ENCODE data around the gene CFAP92. TPM values are rescaled to one million over a fixed set of nuclear protein-coding genes. Genes with fewer than 3 reads are reported as not detected.

CFAP92 gene
- total RNA-seq, 1 donor from 2014 or later, result 2.7 TPM

- Mint-ChIP-seq H3K27me3 (peaks cover 9% of the 10 kb centered on the region), H3K9me3 (ENCODE audit: low read depth) (no peaks in the 10 kb centered on the region), H3K4me3 (ENCODE audit: low read depth) (no peak overlapping the region), H3K36me3 (ENCODE audit: insufficient read depth) (no peaks in the 10 kb centered on the region), H3K4me1 (ENCODE audit: low read depth) (peaks cover 1% of the 10 kb centered on the region), H3K27ac (no peak overlapping the region)
- no peak for DNase-seq (ENCODE audit: low spot score, unreplicated experiment)
- TF ChIP-seq, protein P1, sequence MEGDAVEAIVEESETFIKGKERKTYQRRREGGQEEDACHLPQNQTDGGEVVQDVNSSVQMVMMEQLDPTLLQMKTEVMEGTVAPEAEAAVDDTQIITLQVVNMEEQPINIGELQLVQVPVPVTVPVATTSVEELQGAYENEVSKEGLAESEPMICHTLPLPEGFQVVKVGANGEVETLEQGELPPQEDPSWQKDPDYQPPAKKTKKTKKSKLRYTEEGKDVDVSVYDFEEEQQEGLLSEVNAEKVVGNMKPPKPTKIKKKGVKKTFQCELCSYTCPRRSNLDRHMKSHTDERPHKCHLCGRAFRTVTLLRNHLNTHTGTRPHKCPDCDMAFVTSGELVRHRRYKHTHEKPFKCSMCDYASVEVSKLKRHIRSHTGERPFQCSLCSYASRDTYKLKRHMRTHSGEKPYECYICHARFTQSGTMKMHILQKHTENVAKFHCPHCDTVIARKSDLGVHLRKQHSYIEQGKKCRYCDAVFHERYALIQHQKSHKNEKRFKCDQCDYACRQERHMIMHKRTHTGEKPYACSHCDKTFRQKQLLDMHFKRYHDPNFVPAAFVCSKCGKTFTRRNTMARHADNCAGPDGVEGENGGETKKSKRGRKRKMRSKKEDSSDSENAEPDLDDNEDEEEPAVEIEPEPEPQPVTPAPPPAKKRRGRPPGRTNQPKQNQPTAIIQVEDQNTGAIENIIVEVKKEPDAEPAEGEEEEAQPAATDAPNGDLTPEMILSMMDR (IDR thresholded peaks at IDR 0.05; ENCODE audit: unreplicated experiment), result no peak
Measured at GRCh38 chr3:129019266-129019665, 25.4 kb upstream of the CFAP92 start.

DNA sequence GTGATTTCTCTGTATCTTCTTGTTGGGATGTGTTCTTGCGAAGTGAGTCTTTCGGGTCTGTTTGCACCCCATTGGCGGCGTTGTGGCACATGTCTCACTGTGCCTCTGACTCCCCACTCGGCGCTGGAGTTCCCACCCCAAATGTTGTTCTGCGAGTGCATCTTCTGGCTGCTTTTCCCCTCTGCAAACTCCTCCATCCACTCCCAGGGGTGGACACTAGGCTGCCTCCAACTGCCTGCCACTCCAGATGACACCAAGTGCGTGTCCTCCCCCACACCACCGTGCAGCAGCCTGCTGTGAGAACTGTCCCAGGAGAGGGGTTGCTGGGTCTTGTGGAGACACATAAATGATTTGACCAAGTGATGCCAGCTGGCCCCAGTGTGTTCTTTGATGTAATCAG lies 24.9 kb upstream of the CFAP92 start:
- no peak overlapping the region for H3K27ac Mint-ChIP-seq
- TF ChIP-seq, protein P1 (IDR thresholded peaks at IDR 0.05; ENCODE audit: unreplicated experiment), result no peak
- H3K27me3 Mint-ChIP-seq, result peaks cover 9% of the 10 kb centered on the region

DNA sequence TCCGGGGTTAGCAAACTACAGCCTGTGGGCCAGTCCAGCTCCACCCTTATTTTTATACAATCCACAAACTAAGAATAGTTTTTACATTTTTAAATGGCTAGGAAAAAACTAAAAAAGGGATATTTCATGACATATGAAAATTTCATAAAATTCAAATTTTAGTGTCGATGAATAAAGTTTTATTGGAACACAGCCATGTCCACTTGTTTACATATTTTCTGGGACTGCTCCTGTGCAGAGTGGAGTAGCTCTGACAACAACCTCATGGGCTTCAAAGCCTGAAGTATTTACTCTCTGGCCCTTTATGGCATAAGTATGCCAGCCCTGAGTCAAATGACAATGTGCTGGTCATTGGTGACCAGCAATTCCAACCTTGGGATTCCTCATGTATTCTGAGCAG lies 24.4 kb upstream of the CFAP92 start:
- TF ChIP-seq, protein P1 (IDR thresholded peaks at IDR 0.05; ENCODE audit: unreplicated experiment), result no peak
- H3K4me3 Mint-ChIP-seq (ENCODE audit: low read depth), result no peak overlapping the region
- no peaks in the 10 kb centered on the region for H3K9me3 Mint-ChIP-seq (ENCODE audit: low read depth)
- no peak overlapping the region for H3K27ac Mint-ChIP-seq
- no peak for DNase-seq (ENCODE audit: low spot score, unreplicated experiment)
- H3K27me3 Mint-ChIP-seq, result peaks cover 9% of the 10 kb centered on the region
- H3K36me3 Mint-ChIP-seq (ENCODE audit: insufficient read depth), result no peaks in the 10 kb centered on the region
- peaks cover 1% of the 10 kb centered on the region for H3K4me1 Mint-ChIP-seq (ENCODE audit: low read depth)

More for the DNA sequence above, 24.9 kb upstream of the CFAP92 start:
- H3K36me3 Mint-ChIP-seq (ENCODE audit: insufficient read depth), result no peaks in the 10 kb centered on the region
- H3K4me3 Mint-ChIP-seq (ENCODE audit: low read depth), result no peak overlapping the region
- no peaks in the 10 kb centered on the region for H3K9me3 Mint-ChIP-seq (ENCODE audit: low read depth)
- DNase-seq (ENCODE audit: low spot score, unreplicated experiment), result no peak
- H3K4me1 Mint-ChIP-seq (ENCODE audit: low read depth), result peaks cover 1% of the 10 kb centered on the region

- TF ChIP-seq, protein P1 (IDR thresholded peaks at IDR 0.05; ENCODE audit: unreplicated experiment), result no peak
- DNase-seq (ENCODE audit: low spot score, unreplicated experiment), result no peak
- peaks cover 1% of the 10 kb centered on the region for H3K4me1 Mint-ChIP-seq (ENCODE audit: low read depth)
- H3K36me3 Mint-ChIP-seq (ENCODE audit: insufficient read depth), result no peaks in the 10 kb centered on the region
- peaks cover 9% of the 10 kb centered on the region for H3K27me3 Mint-ChIP-seq
- H3K9me3 Mint-ChIP-seq (ENCODE audit: low read depth), result no peaks in the 10 kb centered on the region
- H3K27ac Mint-ChIP-seq, result no peak overlapping the region
- no peak overlapping the region for H3K4me3 Mint-ChIP-seq (ENCODE audit: low read depth)
Measured at GRCh38 chr3:129017484-129017899, 23.6 kb upstream of the CFAP92 start.

- no peak for DNase-seq (ENCODE audit: low spot score, unreplicated experiment)
- TF ChIP-seq, protein P1 (IDR thresholded peaks at IDR 0.05; ENCODE audit: unreplicated experiment), result no peak
- Mint-ChIP-seq H3K27me3 (peaks cover 9% of the 10 kb centered on the region), H3K4me1 (ENCODE audit: low read depth) (peaks cover 1% of the 10 kb centered on the region), H3K9me3 (ENCODE audit: low read depth) (no peaks in the 10 kb centered on the region), H3K4me3 (ENCODE audit: low read depth) (no peak overlapping the region), H3K36me3 (ENCODE audit: insufficient read depth) (no peaks in the 10 kb centered on the region), H3K27ac (no peak overlapping the region)
Measured at GRCh38 chr3:129016720-129017483, 23.0 kb upstream of the CFAP92 start.
